H1 (cell line): ENCODE results near the gene DOCK6. TPM values are rescaled to one million over a fixed set of nuclear protein-coding genes. Genes with fewer than 3 reads are reported as not detected.

Experiments used
- CTCF ChIA-PET: fragments of 300-600 bp; sonication (Branson Sonifier 250); formaldehyde crosslinking; loops from one replicate; lab custom pipeline; 2021; ENCODE audit not compliant: partially characterized antibody; lab: Charles Lee
- POLR2A ChIA-PET: fragments of 300-600 bp; sonication (Branson Sonifier 250); formaldehyde crosslinking; loops from one replicate; lab custom pipeline; 2021; ENCODE audit warnings: inconsistent platforms; ENCODE audit not compliant: partially characterized antibody; lab: Charles Lee
- DNase-seq, 2 experiments: peaks; one replicate each; pipeline versions ENCODE4 v3.0.0 to v3.0.0-alpha.2; 2010 to 2022; ENCODE audit warnings: low spot score in 2 of 2, low read depth in 1 of 2, mixed read lengths in 1 of 2
- FAIRE-seq: peaks from 2 replicates; lab custom pipeline; 2011; peaks lifted over from hg19 to GRCh38; lab: Jason Lieb, UNC
- H2AFZ ChIP-seq: 2 replicates; pipeline ENCODE4 v1.8.1; 2012; ENCODE audit warnings: low read length, inconsistent platforms
- H2AK5ac ChIP-seq: 2 replicates; pipeline ENCODE4 v1.6.1; 2013; ENCODE audit warnings: low read depth, low read length
- H2BK120ac ChIP-seq: replicated peaks from 2 replicates; pipeline ENCODE3; 2013; ENCODE audit warnings: low read depth, low read length, inconsistent platforms
- H2BK12ac ChIP-seq: 2 replicates; pipeline ENCODE4 v1.6.1; 2013; ENCODE audit warnings: low read depth, low read length
- H2BK15ac ChIP-seq: 2 replicates; pipeline ENCODE4 v1.6.1; 2013; ENCODE audit warnings: low read length
- H2BK20ac ChIP-seq: 2 replicates; pipeline ENCODE4 v1.6.1; 2013; ENCODE audit warnings: low read length
- H2BK5ac ChIP-seq: 2 replicates; pipeline ENCODE4 v1.6.1; 2013; ENCODE audit warnings: low read depth, low read length
- H3K14ac ChIP-seq: 2 replicates; pipeline ENCODE4 v1.6.1; 2013; ENCODE audit warnings: inconsistent platforms; ENCODE audit not compliant: insufficient read length
- H3K18ac ChIP-seq: 2 replicates; pipeline ENCODE4 v1.6.1; 2013; ENCODE audit warnings: low read length; ENCODE audit errors: extremely low read depth
- H3K23ac ChIP-seq: 2 replicates; pipeline ENCODE4 v1.6.1; 2013; ENCODE audit warnings: inconsistent platforms; ENCODE audit not compliant: insufficient read length
- H3K23me2 ChIP-seq: 2 replicates; pipeline ENCODE4 v1.6.1; 2013; ENCODE audit warnings: low read depth, low read length
- H3K27ac ChIP-seq: 2 replicates; pipeline ENCODE4 v1.6.1; 2011; ENCODE audit warnings: low read depth, low read length, inconsistent platforms
- H3K27me3 ChIP-seq, 4 experiments: replicated peaks in 1 of 4; 1 replicate in 1 of 4; 2 replicates in 3 of 4; pipeline versions ENCODE4 v1.6.1 to v1.8.1; 2011 to 2013; ENCODE audit warnings: low read length in 3 of 4, mild to moderate bottlenecking in 3 of 4, inconsistent platforms in 2 of 4, mixed read lengths in 2 of 4, moderate library complexity in 1 of 4; ENCODE audit not compliant: control insufficient read depth in 3 of 4, insufficient read depth in 3 of 4; ENCODE audit errors: extremely low read depth in 1 of 4
- H3K36me3 ChIP-seq, 4 experiments: 2 replicates each; pipeline versions ENCODE4 v1.6.1 to v1.8.1; 2011 to 2013; ENCODE audit warnings: mild to moderate bottlenecking in 4 of 4, low read length in 3 of 4, moderate library complexity in 2 of 4, control low read depth in 1 of 4, inconsistent platforms in 1 of 4; ENCODE audit not compliant: insufficient read depth in 4 of 4, control insufficient read depth in 2 of 4
- H3K4ac ChIP-seq: replicated peaks from 2 replicates; pipeline ENCODE3; 2013; ENCODE audit warnings: low read length, low read depth, mixed read lengths, inconsistent platforms; ENCODE audit not compliant: insufficient read length
- H3K4me1 ChIP-seq, 4 experiments: replicated peaks in 1 of 4; 1 replicate in 1 of 4; 2 replicates in 3 of 4; pipeline versions ENCODE4 v1.6.1 to v1.8.1; 2011 to 2013; ENCODE audit warnings: low read length in 3 of 4, inconsistent platforms in 2 of 4, mixed read lengths in 1 of 4; ENCODE audit not compliant: insufficient read depth in 4 of 4, control insufficient read depth in 3 of 4
- H3K4me2 ChIP-seq, 2 experiments: 2 replicates each; pipeline versions ENCODE4 v1.6.1 to v1.8.1; 2011 to 2013; ENCODE audit warnings: low read depth in 2 of 2, low read length in 2 of 2, control low read depth in 1 of 2, inconsistent platforms in 1 of 2, mild to moderate bottlenecking in 1 of 2; ENCODE audit not compliant: insufficient read depth in 1 of 2
- H3K4me3 ChIP-seq, 4 experiments: fragments of 200-600, 300-600 bp in 1 of 4; sonication (generic), shearing (Covaris generic), sonication (Bioruptor Twin) in 1 of 4; 2 replicates each; pipeline versions ENCODE4 v1.5.1 to v1.8.1; 2011 to 2016; ENCODE audit warnings: low read length in 4 of 4, low read depth in 3 of 4, control low read depth in 2 of 4, inconsistent platforms in 2 of 4, mild to moderate bottlenecking in 2 of 4, mixed read lengths in 1 of 4, moderate library complexity in 1 of 4; ENCODE audit not compliant: insufficient read depth in 2 of 4; ENCODE audit errors: extremely low read depth in 1 of 4
- H3K56ac ChIP-seq: replicated peaks from 2 replicates; pipeline ENCODE3; 2013; ENCODE audit warnings: low read depth, mild to moderate bottlenecking, mixed read lengths, low read length, inconsistent platforms; ENCODE audit not compliant: insufficient read length
- H3K79me1 ChIP-seq: 2 replicates; pipeline ENCODE4 v1.6.1; 2013; ENCODE audit warnings: low read depth, low read length, control low read depth
- H3K79me2 ChIP-seq, 2 experiments: 2 replicates each; pipeline versions ENCODE4 v1.6.1 to v1.8.1; 2012 to 2013; ENCODE audit warnings: low read length in 2 of 2, mild to moderate bottlenecking in 2 of 2, inconsistent platforms in 1 of 2; ENCODE audit not compliant: insufficient read depth in 2 of 2, control insufficient read depth in 1 of 2
- H3K9ac ChIP-seq, 4 experiments: replicated peaks in 1 of 4; 1 replicate in 1 of 4; 2 replicates in 3 of 4; pipeline versions ENCODE4 v1.6.1 to v1.8.1; 2011 to 2013; ENCODE audit warnings: low read depth in 3 of 4, low read length in 3 of 4, control low read depth in 2 of 4, mild to moderate bottlenecking in 2 of 4, moderate library complexity in 2 of 4, inconsistent platforms in 1 of 4; ENCODE audit errors: extremely low read depth in 1 of 4
- H3K9me3 ChIP-seq, 2 experiments: 2 replicates each; pipeline versions ENCODE4 v1.6.1 to v1.8.1; 2012 to 2013; ENCODE audit warnings: mild to moderate bottlenecking in 2 of 2, moderate library complexity in 2 of 2, control low read depth in 1 of 2, inconsistent platforms in 1 of 2, low read depth in 1 of 2, low read length in 1 of 2, mixed read lengths in 1 of 2; ENCODE audit not compliant: insufficient read depth in 2 of 2
- H4K20me1 ChIP-seq, 2 experiments: replicated peaks in 1 of 2; 2 replicates each; pipeline versions ENCODE3 to v1.8.1; 2011 to 2013; ENCODE audit warnings: inconsistent platforms in 2 of 2, low read length in 2 of 2, mild to moderate bottlenecking in 1 of 2; ENCODE audit not compliant: insufficient read depth in 2 of 2, control insufficient read depth in 1 of 2
- H4K5ac ChIP-seq: 2 replicates; pipeline ENCODE4 v1.6.1; 2013; ENCODE audit warnings: low read length, low read depth, mixed read lengths, inconsistent platforms; ENCODE audit not compliant: insufficient read length
- H4K8ac ChIP-seq: 2 replicates; pipeline ENCODE4 v1.8.0; 2013; ENCODE audit warnings: mild to moderate bottlenecking, moderate library complexity, low read length, inconsistent platforms; ENCODE audit not compliant: insufficient read depth; ENCODE audit errors: extremely low read depth
- H4K91ac ChIP-seq: replicated peaks from 2 replicates; pipeline ENCODE3; 2013; ENCODE audit warnings: low read length, mixed read lengths, inconsistent platforms; ENCODE audit not compliant: insufficient read length
- ATF3 ChIP-seq: IDR thresholded peaks from 2 replicates; pipeline ENCODE4 v1.6.1; 2011; ENCODE audit warnings: low read depth, mild to moderate bottlenecking, low read length; ENCODE audit not compliant: insufficient read depth
- BRCA1 ChIP-seq: IDR thresholded peaks from 2 replicates; pipeline ENCODE4 v1.6.1; 2012; ENCODE audit warnings: low read depth, low read length, improper control_type of control experiment
- CBX5 ChIP-seq: fragments of 300-800, 300-1000 bp; sonication (generic); IDR thresholded peaks from 2 replicates; pipeline ENCODE4 v1.7.1; 2016; ENCODE audit warnings: antibody characterized with exemption, low read length, low read depth
- EP300 ChIP-seq, 2 experiments: IDR thresholded peaks; 1 replicate in 1 of 2; 2 replicates in 1 of 2; pipeline ENCODE4 v1.6.1; 2011 to 2012; ENCODE audit warnings: low read depth in 2 of 2, low read length in 2 of 2, mild to moderate bottlenecking in 2 of 2, borderline replicate concordance in 1 of 2, inconsistent platforms in 1 of 2, moderate library complexity in 1 of 2
- JUN ChIP-seq: IDR thresholded peaks from 2 replicates; pipeline ENCODE4 v1.6.1; 2011; ENCODE audit warnings: low read depth, mild to moderate bottlenecking, improper control_type of control experiment, low read length
- KDM1A ChIP-seq: fragments of 200-600, 300-600 bp; sonication (generic); IDR thresholded peaks from 2 replicates; pipeline ENCODE4 v1.7.1; 2016; ENCODE audit warnings: mild to moderate bottlenecking, low read length, borderline replicate concordance
- KDM4A ChIP-seq: IDR thresholded peaks from one replicate; pipeline ENCODE4 v1.7.1; 2012; ENCODE audit warnings: low read depth, mild to moderate bottlenecking, moderate library complexity, low read length, inconsistent platforms; ENCODE audit not compliant: severe bottlenecking
- NANOG ChIP-seq: IDR thresholded peaks from 2 replicates; pipeline ENCODE4 v1.6.1; 2011; ENCODE audit warnings: low read length, low read depth, mild to moderate bottlenecking, inconsistent platforms; ENCODE audit not compliant: insufficient read depth, poor library complexity, severe bottlenecking
- SIN3A ChIP-seq, 2 experiments: IDR thresholded peaks in 1 of 2; conservative IDR thresholded peaks in 1 of 2; 2 replicates each; pipeline ENCODE4 v1.6.1; 2011 to 2012; ENCODE audit warnings: low read length in 2 of 2, improper control_type of control experiment in 1 of 2, low read depth in 1 of 2, mild to moderate bottlenecking in 1 of 2
- SP4 ChIP-seq: IDR thresholded peaks from 2 replicates; pipeline ENCODE4 v1.6.1; 2012; ENCODE audit warnings: low read length, inconsistent platforms
- ZNF274 ChIP-seq: IDR thresholded peaks from 2 replicates; pipeline ENCODE4 v1.7.0; 2012; ENCODE audit warnings: low read length, borderline replicate concordance; ENCODE audit errors: extremely low read depth
- WGBS, 2 experiments: shearing (Covaris generic) in 1 of 2; methylation state at CpG; one replicate each; pipeline versions ENCODE4 v1.1.6 to v1.1.7; 2013 to 2015; ENCODE audit warnings: low lambda C conversion rate in 2 of 2, mixed read lengths in 2 of 2, inconsistent platforms in 1 of 2, low coverage in 1 of 2, missing lambda C conversion rate in 1 of 2; ENCODE audit not compliant: insufficient replicate concordance in 2 of 2, insufficient coverage in 1 of 2, insufficient read length in 1 of 2; ENCODE audit errors: extremely low coverage in 1 of 2, missing lambda C conversion rate in 1 of 2; 5-methylcytosine and 5-hydroxymethylcytosine counted together
- polyA plus RNA-seq, 7 experiments: library from polyadenylated mRNA; depleted of rRNA in 3 of 7; stranded (reverse) in 5 of 7; unstranded in 2 of 7; fragments of >200 nt in 5 of 7; fragments of 200-250 nt in 2 of 7; gene quantifications; 1 replicate in 5 of 7; 2 replicates in 1 of 7; 4 replicates in 1 of 7; pipeline versions ENCODE4 v1.2.1 to v1.2.3, GENCODE V29; 2011 to 2013; ENCODE audit warnings: missing spikeins in 2 of 7, mixed read lengths in 2 of 7
- total RNA-seq: library from RNA; stranded (reverse); fragmentation: NEBNext Ultra II Directional; extraction: Animal tissue kit (Norgen Biotek cat#: 25700); gene quantifications from 2 replicates; pipeline ENCODE4 v1.2.1, GENCODE V29; 2021

DOCK6 gene
- total and polyA plus RNA-seq, 2 of the 8 experiments (the other 6 are each of a cell fraction or from before 2014, with no cell fraction given), result 25.5 to 54.7 TPM

GRCh38 chr19:11232555-11232954, 29.8 kb downstream of the DOCK6 start:
- Histone ChIP-seq H2BK20ac (no peak overlapping the region), H2BK15ac (no peak overlapping the region), H3K56ac (no peak overlapping the region), H3K79me1 (no peaks in the 10 kb centered on the region), H4K20me1 (peaks cover 5 to 6% of the 10 kb centered on the region in 2 experiments), H3K23ac (no peak overlapping the region), H3K36me3 (peaks cover 0 to 13% (median 8%) of the 10 kb centered on the region in 4 experiments; a peak in 5 of 8 replicates), H2BK5ac (no peak overlapping the region), H3K4ac (no peak overlapping the region), H3K4me2 (no peak overlapping the region), H3K9ac (no peak overlapping the region), H3K18ac (no peak overlapping the region), H4K91ac (no peak overlapping the region), H2AK5ac (no peak overlapping the region), H3K27ac (no peak overlapping the region), H3K23me2 (no peaks in the 10 kb centered on the region), H3K27me3 (no peaks in the 10 kb centered on the region), H3K14ac (no peak overlapping the region), H3K4me3 (no peak overlapping the region), H3K9me3 (no peaks in the 10 kb centered on the region), H4K8ac (no peak overlapping the region), H2AFZ (no peak overlapping the region), H3K79me2 (no peaks in the 10 kb centered on the region), H4K5ac (no peak overlapping the region), H2BK12ac (no peak overlapping the region), H3K4me1 (no peaks in the 10 kb centered on the region), H2BK120ac (no peak overlapping the region)
- FAIRE-seq (no peak), DNase-seq (no peak)
- 90% methylated on average over 4 of the region's 4 CpGs; no CpG with 5 or more reads in 1 of the 2 experiments for WGBS, 2 experiments
- ChIA-PET CTCF (interaction anchor here (1.1 to 2.1 kb wide), 2 partner anchors 11 to 149 kb away, joined by 3 to 6 read pairs; no protein-coding TSS in a partner anchor), POLR2A (interaction anchor here (2.3 kb wide), 1 partner anchor 10 kb away, joined by 9 read pairs; no protein-coding TSS in a partner anchor)
- TF ChIP-seq CBX5 (no peak), JUN (no peak), ZNF274 (no peak), NANOG (no peak), EP300 (IDR thresholded peaks at IDR 0.05; ENCODE audit: borderline replicate concordance in 1 of 2, low read depth in 2 of 2, low read length in 2 of 2) (no peak), SIN3A (conservative IDR thresholded peaks at IDR 0.05 in 1 of 2, IDR thresholded peaks at IDR 0.05 in 1 of 2; ENCODE audit: low read depth in 1 of 2, low read length in 2 of 2) (no peak), SP4 (no peak), KDM4A (no peak), KDM1A (no peak), ATF3 (no peak), BRCA1 (no peak)
